ENCODE data around the gene PITPNM1. TPM values are rescaled to one million over a fixed set of nuclear protein-coding genes. Genes with fewer than 3 reads are reported as not detected.
"Not testable (repeated sequence)": the region's sequence is repeated elsewhere in the genome, so short reads cannot be mapped to it uniquely, and the experiment has no call there.

The PITPNM1 gene
- total RNA-seq, 1 experiment from 2014 or later: 65.0 TPM

DNA sequence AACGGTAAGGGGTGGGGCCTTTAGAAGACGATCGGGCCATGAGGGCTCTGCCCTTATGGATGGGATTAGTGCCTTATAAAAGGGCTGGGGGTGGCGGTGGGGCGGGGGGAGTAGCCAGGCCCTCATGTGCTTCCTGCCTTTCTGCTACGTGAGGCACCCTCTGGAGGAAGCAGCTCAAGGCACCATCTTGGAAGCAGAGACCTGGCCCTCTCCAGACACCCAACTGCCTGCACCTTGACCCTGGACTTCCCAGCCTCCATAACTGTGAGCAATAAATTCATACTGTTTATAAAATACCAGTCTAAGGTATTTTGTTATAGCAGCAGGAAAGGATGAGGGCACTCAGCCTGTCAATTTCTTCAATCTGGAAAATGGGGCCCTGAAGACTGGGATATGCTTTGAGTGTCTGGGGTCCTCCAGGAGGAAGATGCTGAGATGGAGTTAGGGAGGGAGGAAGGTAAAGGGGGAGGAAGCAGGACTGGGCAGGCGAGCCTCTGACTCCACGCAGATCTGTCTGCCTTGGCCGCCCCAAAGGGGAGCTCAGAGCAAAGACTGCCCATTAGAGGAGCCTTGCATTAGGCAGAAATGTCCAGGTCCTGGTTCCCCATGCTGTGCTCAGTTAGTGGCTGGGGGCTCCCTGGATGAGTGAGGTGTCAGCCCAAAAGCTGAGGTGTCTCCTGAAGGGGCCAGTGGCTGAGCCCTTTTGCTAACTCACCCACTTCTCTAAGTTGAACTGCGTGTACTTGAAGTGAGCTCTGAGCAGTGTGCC is 12.8 kb upstream of the PITPNM1 start:
- H3K36me3 ChIP-seq (ENCODE audit: control insufficient read depth, insufficient read depth, low read length): no peaks in the 10 kb centered on the region
- intact Hi-C loops (cut with micrococcal nuclease; ENCODE audit: unreplicated experiment): no loop called here
- no peaks in the 10 kb centered on the region for H3K27me3 ChIP-seq (replicated peaks; ENCODE audit: control insufficient read depth, insufficient read depth, low read length)
- H3K4me3 ChIP-seq (ENCODE audit: low read depth, low read length): no peak overlapping the region
- Mint-ChIP-seq H3K4me3 (ENCODE audit: unreplicated experiment) (no peak overlapping the region), H3K9me3 (ENCODE audit: unreplicated experiment) (no peaks in the 10 kb centered on the region), H3K36me3 (ENCODE audit: insufficient read depth, unreplicated experiment) (no peaks in the 10 kb centered on the region), H3K27ac (ENCODE audit: unreplicated experiment) (no peak overlapping the region), H3K27me3 (ENCODE audit: insufficient read depth, unreplicated experiment) (no peaks in the 10 kb centered on the region), H3K4me1 (ENCODE audit: low read depth, unreplicated experiment) (peaks cover 9% of the 10 kb centered on the region)
- no peak for TF ChIP-seq CTCF (IDR thresholded peaks at IDR 0.05; ENCODE audit: insufficient read depth in 1 of 2, low read depth in 1 of 2, low read length in 1 of 2, severe bottlenecking in 1 of 2, unreplicated experiment in 1 of 2)
- H3K4me1 ChIP-seq: no peaks in the 10 kb centered on the region; the same call in 1 of the 2 replicates
- CTCF ChIA-PET: no interaction called here
- no peaks in the 10 kb centered on the region for H3K9me3 ChIP-seq
- no TSS peak for BruUV-seq (replicated peaks)
- no peak for DNase-seq
- POLR2A ChIA-PET: interaction anchor here (0.9 kb wide), 1 partner anchor 66 kb away, joined by 5 read pairs; the partner anchor contains the start of gene GSTP1

- no peak overlapping the region for H3K4me3 ChIP-seq (ENCODE audit: low read depth, low read length)
- no peaks in the 10 kb centered on the region for H3K36me3 ChIP-seq (ENCODE audit: control insufficient read depth, insufficient read depth, low read length)
- H3K27me3 ChIP-seq (replicated peaks; ENCODE audit: control insufficient read depth, insufficient read depth, low read length): no peaks in the 10 kb centered on the region
- no TSS peak for BruUV-seq (replicated peaks)
- intact Hi-C loops (cut with micrococcal nuclease; ENCODE audit: unreplicated experiment): no loop called here
- no peak overlapping the region for H3K27ac Mint-ChIP-seq (ENCODE audit: unreplicated experiment)
- H3K9me3 Mint-ChIP-seq (ENCODE audit: unreplicated experiment): no peaks in the 10 kb centered on the region
- POLR2A ChIA-PET: no interaction called here
- H3K27me3 Mint-ChIP-seq (ENCODE audit: insufficient read depth, unreplicated experiment): no peaks in the 10 kb centered on the region
- no peaks in the 10 kb centered on the region for H3K9me3 ChIP-seq
- H3K4me1 Mint-ChIP-seq (ENCODE audit: low read depth, unreplicated experiment): peaks cover 9% of the 10 kb centered on the region
- no peak for TF ChIP-seq CTCF (IDR thresholded peaks at IDR 0.05; ENCODE audit: insufficient read depth in 1 of 2, low read depth in 1 of 2, low read length in 1 of 2, severe bottlenecking in 1 of 2, unreplicated experiment in 1 of 2)
- CTCF ChIA-PET: no interaction called here
- H3K36me3 Mint-ChIP-seq (ENCODE audit: insufficient read depth, unreplicated experiment): no peaks in the 10 kb centered on the region
- DNase-seq: no peak
- H3K4me1 ChIP-seq: peaks cover 6% of the 10 kb centered on the region
- no peak overlapping the region for H3K4me3 Mint-ChIP-seq (ENCODE audit: unreplicated experiment)
These were observed 11.6 kb upstream of the PITPNM1 start for GRCh38 chr11:67516806-67517205.

DNA sequence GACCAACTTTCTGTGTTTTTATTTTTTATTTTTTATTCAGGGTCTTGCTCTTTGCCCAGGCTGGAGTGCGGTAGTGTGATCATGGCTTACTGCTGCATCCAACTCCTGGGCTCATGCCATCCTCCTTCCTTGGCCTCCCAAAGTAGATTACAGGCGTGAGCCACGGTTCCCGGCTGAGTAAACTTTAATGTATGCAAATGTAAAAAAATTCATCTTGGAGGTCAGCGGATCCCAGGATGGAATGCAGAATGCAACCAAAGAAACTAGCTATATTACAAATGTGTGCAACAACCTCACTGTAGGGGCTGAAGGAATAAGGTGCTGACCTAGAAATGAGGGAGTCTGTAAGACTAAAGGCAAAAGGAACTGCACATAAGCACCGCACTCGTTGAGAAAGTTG is 9.0 kb upstream of the PITPNM1 start:
- CTCF ChIA-PET: no interaction called here

GRCh38 chr11:67511558-67511957 is 6.4 kb upstream of the PITPNM1 start:
- H3K9me3 ChIP-seq; H3K9me3 Mint-ChIP-seq (ENCODE audit: unreplicated experiment); H3K27me3 ChIP-seq (replicated peaks; ENCODE audit: control insufficient read depth, insufficient read depth, low read length); H3K4me3 ChIP-seq (ENCODE audit: low read depth, low read length); intact Hi-C loops (cut with micrococcal nuclease; ENCODE audit: unreplicated experiment); H3K4me3 Mint-ChIP-seq (ENCODE audit: unreplicated experiment); BruUV-seq (replicated peaks); DNase-seq; H3K36me3 ChIP-seq (ENCODE audit: control insufficient read depth, insufficient read depth, low read length); H3K27me3 Mint-ChIP-seq (ENCODE audit: insufficient read depth, unreplicated experiment); POLR2A ChIA-PET: not testable (repeated sequence)
- Mint-ChIP-seq H3K4me1 (ENCODE audit: low read depth, unreplicated experiment) (peaks cover 46% of the 10 kb centered on the region), H3K36me3 (ENCODE audit: insufficient read depth, unreplicated experiment) (peaks cover 44% of the 10 kb centered on the region), H3K27ac (ENCODE audit: unreplicated experiment) (peak overlapping the region; percentile 100)
- peaks cover 46% of the 10 kb centered on the region for H3K4me1 ChIP-seq
- CTCF ChIA-PET: interaction anchor here (1.0 kb wide), 1 partner anchor 34 kb away, joined by 3 read pairs; no protein-coding TSS in a partner anchor

More for the DNA sequence above, 9.0 kb upstream of the PITPNM1 start:
- POLR2A ChIA-PET: no interaction called here
- Histone ChIP-seq H3K4me1 (peaks cover 33% of the 10 kb centered on the region), H3K9me3 (no peaks in the 10 kb centered on the region), H3K36me3 (ENCODE audit: control insufficient read depth, insufficient read depth, low read length) (no peaks in the 10 kb centered on the region), H3K4me3 (ENCODE audit: low read depth, low read length) (no peak overlapping the region), H3K27me3 (replicated peaks; ENCODE audit: control insufficient read depth, insufficient read depth, low read length) (no peaks in the 10 kb centered on the region)
- Mint-ChIP-seq H3K9me3 (ENCODE audit: unreplicated experiment) (no peaks in the 10 kb centered on the region), H3K36me3 (ENCODE audit: insufficient read depth, unreplicated experiment) (peaks cover 19% of the 10 kb centered on the region), H3K4me3 (ENCODE audit: unreplicated experiment) (no peak overlapping the region), H3K27me3 (ENCODE audit: insufficient read depth, unreplicated experiment) (no peaks in the 10 kb centered on the region), H3K4me1 (ENCODE audit: low read depth, unreplicated experiment) (peaks cover 34% of the 10 kb centered on the region), H3K27ac (ENCODE audit: unreplicated experiment) (peak overlapping the region; percentile 25)
- intact Hi-C loops (cut with micrococcal nuclease; ENCODE audit: unreplicated experiment): no loop called here
- BruUV-seq (replicated peaks): no TSS peak
- TF ChIP-seq CTCF (IDR thresholded peaks at IDR 0.05; ENCODE audit: insufficient read depth in 1 of 2, low read depth in 1 of 2, low read length in 1 of 2, severe bottlenecking in 1 of 2, unreplicated experiment in 1 of 2): no peak
- DNase-seq: no peak
